Type B pancreatic cell (in vitro differentiated cells): ENCODE data around the gene RBM5. TPM values are rescaled to one million over a fixed set of nuclear protein-coding genes. Genes with fewer than 3 reads are reported as not detected.
A peak's percentile ranks its signal among the peaks of the same experiment; 100 is the strongest.

ENCODE experiments used
- DNase-seq: peaks from one replicate; pipeline ENCODE4 v3.0.0; 2021; ENCODE audit warnings: mixed read lengths; ENCODE audit not compliant: unreplicated experiment; ENCODE audit errors: extremely low spot score
- H3K27ac Mint-ChIP-seq: 2 replicates; pipeline ENCODE4 v1.8.0; 2021; ENCODE audit warnings: mild to moderate bottlenecking, mixed read lengths
- H3K27me3 Mint-ChIP-seq: 2 replicates; pipeline ENCODE4 v1.8.0; 2021; ENCODE audit warnings: mixed read lengths
- H3K36me3 Mint-ChIP-seq: 2 replicates; pipeline ENCODE4 v1.8.0; 2021; ENCODE audit warnings: mixed read lengths
- H3K4me1 Mint-ChIP-seq: one replicate; pipeline ENCODE4 v1.8.0; 2021; ENCODE audit warnings: mixed read lengths; ENCODE audit not compliant: unreplicated experiment
- H3K4me3 Mint-ChIP-seq: 2 replicates; pipeline ENCODE4 v1.8.0; 2021; ENCODE audit warnings: mild to moderate bottlenecking, mixed read lengths
- H3K9me3 Mint-ChIP-seq: 2 replicates; pipeline ENCODE4 v1.8.0; 2021; ENCODE audit warnings: mixed read lengths
- total RNA-seq: library from RNA; stranded (reverse); gene quantifications from 2 replicates; pipeline ENCODE4 v1.2.1, GENCODE V29; 2021; ENCODE audit warnings: low replicate concordance
- TF ChIP-seq, protein P1 (sequence below): fragments of 200-600 bp; sonication (generic); conservative IDR thresholded peaks from 2 replicates; pipeline ENCODE4 v1.5.0; 2021; ENCODE audit warnings: antibody characterized with exemption, mild to moderate bottlenecking

The RBM5 gene
- total RNA-seq, 1 donor from 2014 or later: 244 TPM

DNA sequence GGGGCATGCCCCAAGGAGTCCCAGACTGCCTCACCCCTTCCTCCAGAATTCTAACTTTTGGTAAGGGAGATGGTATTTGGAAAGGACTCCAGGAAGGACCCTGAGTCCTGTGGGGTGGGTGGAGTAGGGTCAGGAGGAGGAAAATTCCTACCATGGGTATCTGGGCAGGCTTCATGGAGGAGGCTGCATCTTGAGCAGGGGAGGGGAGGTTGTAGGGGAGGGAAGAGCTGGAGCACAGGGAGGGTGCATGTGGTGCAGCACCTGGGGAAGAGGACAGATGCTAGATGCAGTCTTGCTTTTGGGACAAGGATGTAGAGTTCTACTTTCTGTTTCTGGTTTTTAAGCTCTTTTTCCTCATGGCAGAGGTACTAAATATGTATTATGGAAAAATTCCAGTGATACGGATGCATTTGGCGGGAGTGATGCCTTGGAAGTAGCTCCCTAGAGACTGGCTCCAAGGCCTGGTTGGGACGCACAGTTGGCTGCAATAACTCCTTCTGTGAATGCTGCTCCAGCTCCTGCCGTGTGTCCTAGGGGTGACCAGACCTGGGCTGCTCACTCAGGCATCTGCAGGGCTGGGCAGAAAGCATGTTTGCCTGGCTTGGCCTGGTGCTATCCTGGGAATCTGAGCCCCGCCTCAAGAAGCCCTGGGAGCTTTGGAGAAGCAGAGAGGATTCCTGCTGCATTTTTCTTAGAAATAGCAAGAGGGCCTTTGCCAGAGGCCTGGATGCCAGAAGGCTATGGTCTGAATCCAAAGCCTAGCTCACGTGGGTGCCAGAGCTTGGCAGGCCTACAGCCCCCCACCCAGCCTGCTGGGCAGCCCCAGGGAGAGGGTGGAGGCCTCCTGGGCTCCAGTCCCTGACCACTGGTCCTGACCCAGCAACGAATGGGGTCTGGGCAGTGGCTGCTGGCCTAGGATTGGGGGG is 76.5 kb downstream of the RBM5 start:
- Mint-ChIP-seq H3K36me3 (peaks cover 9% of the 10 kb centered on the region), H3K4me3 (no peak overlapping the region), H3K4me1 (peaks cover 41% of the 10 kb centered on the region), H3K9me3 (no peaks in the 10 kb centered on the region), H3K27ac (no peak overlapping the region), H3K27me3 (no peaks in the 10 kb centered on the region)
- DNase-seq: no peak
- TF ChIP-seq, protein P1, sequence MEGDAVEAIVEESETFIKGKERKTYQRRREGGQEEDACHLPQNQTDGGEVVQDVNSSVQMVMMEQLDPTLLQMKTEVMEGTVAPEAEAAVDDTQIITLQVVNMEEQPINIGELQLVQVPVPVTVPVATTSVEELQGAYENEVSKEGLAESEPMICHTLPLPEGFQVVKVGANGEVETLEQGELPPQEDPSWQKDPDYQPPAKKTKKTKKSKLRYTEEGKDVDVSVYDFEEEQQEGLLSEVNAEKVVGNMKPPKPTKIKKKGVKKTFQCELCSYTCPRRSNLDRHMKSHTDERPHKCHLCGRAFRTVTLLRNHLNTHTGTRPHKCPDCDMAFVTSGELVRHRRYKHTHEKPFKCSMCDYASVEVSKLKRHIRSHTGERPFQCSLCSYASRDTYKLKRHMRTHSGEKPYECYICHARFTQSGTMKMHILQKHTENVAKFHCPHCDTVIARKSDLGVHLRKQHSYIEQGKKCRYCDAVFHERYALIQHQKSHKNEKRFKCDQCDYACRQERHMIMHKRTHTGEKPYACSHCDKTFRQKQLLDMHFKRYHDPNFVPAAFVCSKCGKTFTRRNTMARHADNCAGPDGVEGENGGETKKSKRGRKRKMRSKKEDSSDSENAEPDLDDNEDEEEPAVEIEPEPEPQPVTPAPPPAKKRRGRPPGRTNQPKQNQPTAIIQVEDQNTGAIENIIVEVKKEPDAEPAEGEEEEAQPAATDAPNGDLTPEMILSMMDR: no peak

DNA sequence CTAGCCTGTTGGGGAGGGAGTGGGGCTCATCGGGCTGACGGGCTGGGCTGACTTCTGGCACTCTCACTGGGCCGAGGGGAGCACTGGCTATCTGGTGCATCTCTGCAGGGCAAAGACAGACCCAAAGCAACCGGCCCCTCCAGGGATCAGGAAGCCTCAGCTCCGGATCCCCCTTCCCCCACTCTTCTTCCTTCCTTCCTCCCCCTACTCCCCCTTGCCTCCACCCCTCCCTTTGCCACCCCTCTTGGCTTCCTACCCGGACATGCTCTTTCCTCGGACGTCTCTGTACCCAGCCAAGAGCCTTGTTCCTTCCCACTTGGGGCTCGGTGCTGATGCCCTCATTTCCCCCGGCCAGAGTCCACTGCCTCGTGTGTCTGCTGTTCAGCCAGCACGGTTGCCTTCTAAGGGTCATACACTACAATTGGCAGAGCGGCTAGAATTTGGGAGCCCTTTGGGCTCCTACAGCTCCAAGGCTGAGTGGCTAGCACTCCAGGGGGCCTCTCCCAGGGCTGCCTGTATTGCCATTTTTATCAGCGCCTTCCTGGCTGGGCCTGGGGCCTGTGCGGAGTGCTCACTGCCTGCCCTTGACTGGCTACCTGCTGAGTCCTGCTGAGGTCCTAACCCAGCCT is 77.3 kb downstream of the RBM5 start:
- Mint-ChIP-seq H3K4me1 (peaks cover 40% of the 10 kb centered on the region), H3K4me3 (no peak overlapping the region)
- DNase-seq: no peak

DNA sequence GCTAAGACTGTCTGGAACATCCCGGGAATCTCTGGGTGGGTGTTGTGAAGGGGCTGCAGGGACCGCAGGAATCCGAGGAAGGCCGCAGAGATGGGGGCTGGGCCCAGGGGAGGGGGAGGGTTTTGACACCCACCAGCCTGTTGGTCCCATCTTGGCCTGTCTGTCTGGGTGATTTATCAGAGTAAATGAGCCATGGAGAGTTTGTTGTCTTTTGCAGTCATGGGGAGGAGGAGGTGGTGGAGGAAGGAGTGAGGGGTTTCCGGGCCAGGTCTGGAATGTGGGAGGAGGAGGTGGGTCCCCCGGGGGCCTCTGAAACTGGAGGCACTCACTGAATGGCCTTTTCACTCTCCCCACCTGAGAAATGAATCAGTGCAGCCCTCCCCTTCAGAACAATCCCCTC is 77.9 kb downstream of the RBM5 start:
- peaks cover 37% of the 10 kb centered on the region for H3K4me1 Mint-ChIP-seq

More for the DNA sequence above, 77.3 kb downstream of the RBM5 start:
- no peak overlapping the region for H3K27ac Mint-ChIP-seq
- no peaks in the 10 kb centered on the region for H3K27me3 Mint-ChIP-seq
- TF ChIP-seq, protein P1: no peak
- H3K9me3 Mint-ChIP-seq: no peaks in the 10 kb centered on the region
- peaks cover 9% of the 10 kb centered on the region for H3K36me3 Mint-ChIP-seq

DNA sequence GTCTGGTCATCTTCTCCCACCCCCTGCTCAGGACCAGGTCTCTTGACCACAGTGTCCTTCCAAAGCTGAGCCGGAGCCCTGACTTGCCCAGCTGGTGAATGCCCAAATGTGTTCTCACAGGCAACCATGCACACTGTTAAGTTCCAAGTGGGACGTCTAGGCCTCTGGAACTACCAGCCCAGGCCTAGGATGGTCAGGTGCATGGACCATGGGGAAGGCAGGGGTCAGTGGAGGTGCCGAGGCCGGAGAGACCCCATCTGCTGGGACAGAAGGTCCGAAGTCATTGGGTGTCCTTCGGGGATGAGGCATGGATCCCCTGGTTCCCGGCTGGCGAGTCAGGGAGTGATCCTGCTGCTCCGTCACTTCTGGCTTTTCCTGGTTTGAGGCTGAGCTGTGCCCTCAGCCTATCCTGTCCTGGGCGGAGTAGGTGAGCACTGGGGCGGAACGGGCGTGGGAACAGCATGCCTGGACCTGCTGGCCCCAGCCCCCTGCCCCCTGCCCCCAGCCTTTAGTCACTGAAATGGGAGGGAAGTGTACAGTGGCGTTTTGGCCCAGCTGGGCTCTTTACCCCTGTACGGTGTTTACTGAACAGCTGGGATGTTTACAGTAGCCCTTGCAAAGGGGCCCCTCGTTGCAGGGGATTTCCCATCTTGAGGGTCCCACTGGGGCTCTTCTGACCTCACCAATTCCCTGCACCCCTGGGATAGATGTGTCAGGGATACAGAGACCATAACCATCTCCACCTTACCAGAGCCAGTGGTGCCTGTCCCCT is 78.5 kb downstream of the RBM5 start:
- Mint-ChIP-seq H3K27me3 (no peaks in the 10 kb centered on the region), H3K27ac (peak overlapping the region; percentile 77), H3K4me3 (peak overlapping the region; percentile 67), H3K36me3 (peaks cover 9% of the 10 kb centered on the region), H3K9me3 (no peaks in the 10 kb centered on the region), H3K4me1 (peaks cover 36% of the 10 kb centered on the region)
- TF ChIP-seq, protein P1: no peak
- DNase-seq: no peak

More for the DNA sequence above, 77.9 kb downstream of the RBM5 start:
- H3K9me3 Mint-ChIP-seq: no peaks in the 10 kb centered on the region
- H3K27ac Mint-ChIP-seq: peak overlapping the region; percentile 77
- no peaks in the 10 kb centered on the region for H3K27me3 Mint-ChIP-seq
- no peak for DNase-seq
- H3K36me3 Mint-ChIP-seq: peaks cover 9% of the 10 kb centered on the region
- peak overlapping the region; percentile 67 for H3K4me3 Mint-ChIP-seq
- TF ChIP-seq, protein P1: no peak

DNA sequence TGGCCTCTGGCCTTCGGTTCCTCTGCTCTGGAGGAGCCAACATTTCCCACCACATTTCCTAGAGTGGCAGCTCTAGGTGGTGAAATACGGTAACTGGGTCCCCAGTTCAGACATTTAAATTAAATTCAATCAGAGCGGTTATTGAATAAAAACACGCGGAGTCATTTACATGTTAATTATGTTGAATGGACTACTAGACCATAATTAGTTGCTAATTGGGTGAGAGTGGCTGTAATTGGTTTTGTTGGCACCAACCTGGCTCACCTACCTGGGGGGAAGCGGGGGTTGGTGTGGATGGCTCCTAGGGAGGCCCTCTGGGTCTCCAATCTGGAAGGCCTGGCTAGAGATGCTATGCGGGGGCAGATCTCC is 79.1 kb downstream of the RBM5 start:
- TF ChIP-seq, protein P1: no peak
- H3K4me3 Mint-ChIP-seq: no peak overlapping the region
- H3K27ac Mint-ChIP-seq: no peak overlapping the region
- H3K27me3 Mint-ChIP-seq: no peaks in the 10 kb centered on the region
- DNase-seq: no peak
- H3K4me1 Mint-ChIP-seq: peaks cover 36% of the 10 kb centered on the region
- H3K9me3 Mint-ChIP-seq: no peaks in the 10 kb centered on the region
- peaks cover 5% of the 10 kb centered on the region for H3K36me3 Mint-ChIP-seq
